RPMI7951 (cell line): ENCODE results near the gene SCNM1. TPM values are rescaled to one million over a fixed set of nuclear protein-coding genes. Genes with fewer than 3 reads are reported as not detected.
A peak's percentile ranks its signal among the peaks of the same experiment; 100 is the strongest.
"Not testable (repeated sequence)": the region's sequence is repeated elsewhere in the genome, so short reads cannot be mapped to it uniquely, and the experiment has no call there.

Experiments
- DNase-seq: peaks from one replicate; pipeline ENCODE4 v3.0.0-alpha.2; 2012; ENCODE audit warnings: low read depth
- total RNA-seq: library from RNA; depleted of rRNA; stranded (reverse); fragments of >200 nt; shearing (Covaris generic); gene quantifications from 2 replicates; pipeline ENCODE4 v1.2.3, GENCODE V29; 2014; rRNA removed

Gene SCNM1
- total RNA-seq, 1 experiment from 2014 or later, result 58.5 TPM

- DNase-seq, result no peak
Observed at GRCh38 chr1:151193304-151193703, 27.4 kb downstream of the SCNM1 start.

- no peak for DNase-seq
Observed at GRCh38 chr1:151193856-151194255, 27.9 kb downstream of the SCNM1 start.

- peak; percentile 90 for DNase-seq
Observed at GRCh38 chr1:151194894-151195594, 29.1 kb downstream of the SCNM1 start.

DNA sequence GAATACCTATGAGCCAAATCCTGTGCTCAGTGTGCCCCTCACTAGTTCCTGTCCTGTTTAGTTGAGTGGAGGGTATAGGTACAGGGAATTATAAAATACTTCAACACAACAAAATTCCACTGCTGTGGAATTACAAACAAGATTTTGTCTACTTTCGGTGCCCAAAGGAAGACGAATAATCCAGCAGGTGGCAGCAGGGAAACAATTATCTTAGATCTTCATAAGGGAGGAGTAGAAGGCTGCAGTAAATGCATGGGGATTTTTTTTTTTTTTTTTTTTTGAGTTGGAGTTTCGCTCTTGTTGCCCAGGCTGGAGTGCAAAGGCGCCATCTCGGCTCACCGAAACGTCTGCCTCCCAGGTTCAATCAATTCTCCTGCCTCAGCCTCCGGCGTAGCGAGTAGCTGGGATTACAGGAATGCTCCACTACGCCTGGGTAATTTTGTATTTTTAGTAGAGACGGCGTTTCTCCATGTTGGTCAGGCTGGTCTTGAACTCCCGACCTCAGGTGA, 30.4 kb downstream of the SCNM1 start:
- peak; percentile 89 for DNase-seq

GRCh38 chr1:151197863-151198253, 31.9 kb downstream of the SCNM1 start:
- DNase-seq, result no peak

GRCh38 chr1:151198254-151199127, 32.5 kb downstream of the SCNM1 start, which contains the start of gene PIP5K1A:
Gene PIP5K1A, plus strand, starts transcription at chr1:151198552. Its CDS starts 445 bp downstream, at chr1:151198997.
- peak; percentile 97 for DNase-seq

- peak; percentile 72 for DNase-seq
Observed at GRCh38 chr1:151199873-151200581, 34.1 kb downstream of the SCNM1 start.

GRCh38 chr1:151205381-151205965, 39.5 kb downstream of the SCNM1 start:
- not testable (repeated sequence) for DNase-seq

GRCh38 chr1:151210830-151211229, 44.9 kb downstream of the SCNM1 start:
- DNase-seq, result no peak

GRCh38 chr1:151211972-151212705, 46.2 kb downstream of the SCNM1 start:
- no peak for DNase-seq

DNA sequence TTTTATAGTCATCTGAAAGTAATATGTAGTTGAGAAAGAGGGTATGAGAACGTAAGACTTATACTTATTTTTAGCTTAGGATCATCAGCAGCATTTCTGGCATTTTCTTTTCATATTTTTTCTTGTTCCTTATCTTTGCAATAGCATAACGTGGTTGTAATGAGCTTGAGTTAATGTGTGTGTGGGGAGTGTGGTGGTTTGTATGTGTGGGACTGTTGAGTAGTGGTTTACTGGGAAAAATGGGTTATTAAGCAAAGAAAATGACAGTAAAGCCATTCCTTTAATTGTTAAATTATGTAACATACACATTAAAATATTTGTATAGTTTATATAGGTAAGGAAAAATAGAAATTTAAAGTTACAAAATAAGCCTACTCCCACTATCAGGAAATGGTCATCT, 47.6 kb downstream of the SCNM1 start:
- DNase-seq, result no peak

Other genes with a start within 250 kb of the SCNM1 start
- 21.0 and 26.9 TPM in 2 replicates for gene SETDB1, start 239.8 kb upstream of the SCNM1 start, total RNA-seq
- gene CERS2, start 191.3 kb upstream of the SCNM1 start, total RNA-seq, result 91.0 and 122 TPM in 2 replicates
- 0.20 TPM in 1 of 2 replicates, not detected in the other for gene ANXA9, start 183.9 kb upstream of the SCNM1 start, total RNA-seq
- gene MINDY1, start 159.2 kb upstream of the SCNM1 start, total RNA-seq, result 7.7 and 10.3 TPM in 2 replicates
- gene PRUNE1, start 157.7 kb upstream of the SCNM1 start, total RNA-seq, result 10.5 and 10.8 TPM in 2 replicates
- gene BNIPL, start 129.6 kb upstream of the SCNM1 start, total RNA-seq, result 0.48 TPM in 1 of 2 replicates, not detected in the other
- 3.0 and 3.2 TPM in 2 replicates for gene C1orf56, start 118.4 kb upstream of the SCNM1 start, total RNA-seq
- gene CDC42SE1, start 106.5 kb upstream of the SCNM1 start, total RNA-seq, result 54.9 and 60.2 TPM in 2 replicates
- 16.8 and 20.5 TPM in 2 replicates for gene MLLT11, start 105.7 kb upstream of the SCNM1 start, total RNA-seq
- 6.3 and 6.7 TPM in 2 replicates for gene GABPB2, start 95.4 kb upstream of the SCNM1 start, total RNA-seq
- 0.48 and 0.78 TPM in 2 replicates for gene SEMA6C, start 19.5 kb upstream of the SCNM1 start, total RNA-seq
- not detected in 2 replicates for gene TNFAIP8L2, start 9.5 kb upstream of the SCNM1 start, total RNA-seq
- gene LYSMD1, start 242 bp upstream of the SCNM1 start, total RNA-seq, result 7.4 and 8.2 TPM in 2 replicates
- gene TMOD4, start 9.8 kb downstream of the SCNM1 start, total RNA-seq, result 0.36 TPM in 1 of 2 replicates, not detected in the other
- gene VPS72, start 24.1 kb downstream of the SCNM1 start, total RNA-seq, result 54.0 and 63.8 TPM in 2 replicates
- 27.4 and 39.5 TPM in 2 replicates for gene PIP5K1A, start 32.4 kb downstream of the SCNM1 start, total RNA-seq
- 186 and 201 TPM in 2 replicates for gene PSMD4, start 88.6 kb downstream of the SCNM1 start, total RNA-seq
- 6.7 and 10.9 TPM in 2 replicates for gene ZNF687, start 116.2 kb downstream of the SCNM1 start, total RNA-seq
- gene PI4KB, start 161.3 kb downstream of the SCNM1 start, total RNA-seq, result 26.4 and 28.4 TPM in 2 replicates
- 43.6 and 52.0 TPM in 2 replicates for gene RFX5, start 181.1 kb downstream of the SCNM1 start, total RNA-seq
- gene SELENBP1, start 206.6 kb downstream of the SCNM1 start, total RNA-seq, result 5.1 and 5.2 TPM in 2 replicates
- gene PSMB4, start 233.4 kb downstream of the SCNM1 start, total RNA-seq, result 469 and 498 TPM in 2 replicates